Osteoblast (primary cell): ENCODE measurements around the gene EDIL3. TPM values are rescaled to one million over a fixed set of nuclear protein-coding genes. Genes with fewer than 3 reads are reported as not detected.

Experiments used
- DNase-seq: peaks from one replicate; pipeline ENCODE4 v3.0.0; 2011; ENCODE audit warnings: low spot score, mixed read lengths; ENCODE audit not compliant: insufficient read length; ENCODE audit errors: missing footprints
- H2AFZ ChIP-seq: 2 replicates; pipeline ENCODE4 v1.6.0; 2011; ENCODE audit warnings: mild to moderate bottlenecking, low read length
- H3K27ac ChIP-seq: 2 replicates; pipeline ENCODE4 v1.5.1; 2011; ENCODE audit warnings: mild to moderate bottlenecking, low read depth, low read length, moderate library complexity
- H3K27me3 ChIP-seq: 2 replicates; pipeline ENCODE4 v1.6.0; 2012; ENCODE audit warnings: mild to moderate bottlenecking, control low read depth, inconsistent platforms, low read length, moderate library complexity; ENCODE audit not compliant: insufficient read depth
- H3K36me3 ChIP-seq: 2 replicates; pipeline ENCODE4 v1.5.1; 2011; ENCODE audit warnings: mild to moderate bottlenecking, low read length, control low read depth, moderate library complexity; ENCODE audit not compliant: insufficient read depth
- H3K4me1 ChIP-seq: 2 replicates; pipeline ENCODE4 v1.5.1; 2011; ENCODE audit warnings: mild to moderate bottlenecking, low read length, control low read depth, moderate library complexity; ENCODE audit not compliant: insufficient read depth
- H3K4me2 ChIP-seq: 2 replicates; pipeline ENCODE4 v1.6.0; 2011; ENCODE audit warnings: mild to moderate bottlenecking, low read length; ENCODE audit not compliant: insufficient read depth
- H3K4me3 ChIP-seq: fragments of 200-600 bp; sonication (generic); 3 replicates; pipeline ENCODE4 v1.5.1; 2012; ENCODE audit warnings: mild to moderate bottlenecking, low read length, inconsistent platforms; ENCODE audit not compliant: insufficient read depth
- H3K79me2 ChIP-seq: 2 replicates; pipeline ENCODE4 v1.6.0; 2012; ENCODE audit warnings: mild to moderate bottlenecking, low read length, control low read depth, inconsistent platforms; ENCODE audit not compliant: insufficient read depth
- H3K9me3 ChIP-seq: 2 replicates; pipeline ENCODE4 v1.5.1; 2011; ENCODE audit warnings: low read depth, low read length, control low read depth
- H4K20me1 ChIP-seq: 2 replicates; pipeline ENCODE4 v1.6.0; 2012; ENCODE audit warnings: mild to moderate bottlenecking, low read length, control low read depth; ENCODE audit not compliant: insufficient read depth
- total RNA-seq: library from RNA; depleted of rRNA; stranded (reverse); fragments of >200 nt; gene quantifications from 2 replicates; pipeline ENCODE4 v1.2.3, GENCODE V29; 2012
- TF ChIP-seq, protein P1 (sequence below): IDR thresholded peaks from 2 replicates; pipeline ENCODE4 v1.5.1; 2011; ENCODE audit warnings: mild to moderate bottlenecking, low read depth, low read length, moderate library complexity; ENCODE audit errors: extremely low read depth

Gene EDIL3, protein sequence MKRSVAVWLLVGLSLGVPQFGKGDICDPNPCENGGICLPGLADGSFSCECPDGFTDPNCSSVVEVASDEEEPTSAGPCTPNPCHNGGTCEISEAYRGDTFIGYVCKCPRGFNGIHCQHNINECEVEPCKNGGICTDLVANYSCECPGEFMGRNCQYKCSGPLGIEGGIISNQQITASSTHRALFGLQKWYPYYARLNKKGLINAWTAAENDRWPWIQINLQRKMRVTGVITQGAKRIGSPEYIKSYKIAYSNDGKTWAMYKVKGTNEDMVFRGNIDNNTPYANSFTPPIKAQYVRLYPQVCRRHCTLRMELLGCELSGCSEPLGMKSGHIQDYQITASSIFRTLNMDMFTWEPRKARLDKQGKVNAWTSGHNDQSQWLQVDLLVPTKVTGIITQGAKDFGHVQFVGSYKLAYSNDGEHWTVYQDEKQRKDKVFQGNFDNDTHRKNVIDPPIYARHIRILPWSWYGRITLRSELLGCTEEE
- 366 and 406 TPM in 2 replicates for total RNA-seq

DNA sequence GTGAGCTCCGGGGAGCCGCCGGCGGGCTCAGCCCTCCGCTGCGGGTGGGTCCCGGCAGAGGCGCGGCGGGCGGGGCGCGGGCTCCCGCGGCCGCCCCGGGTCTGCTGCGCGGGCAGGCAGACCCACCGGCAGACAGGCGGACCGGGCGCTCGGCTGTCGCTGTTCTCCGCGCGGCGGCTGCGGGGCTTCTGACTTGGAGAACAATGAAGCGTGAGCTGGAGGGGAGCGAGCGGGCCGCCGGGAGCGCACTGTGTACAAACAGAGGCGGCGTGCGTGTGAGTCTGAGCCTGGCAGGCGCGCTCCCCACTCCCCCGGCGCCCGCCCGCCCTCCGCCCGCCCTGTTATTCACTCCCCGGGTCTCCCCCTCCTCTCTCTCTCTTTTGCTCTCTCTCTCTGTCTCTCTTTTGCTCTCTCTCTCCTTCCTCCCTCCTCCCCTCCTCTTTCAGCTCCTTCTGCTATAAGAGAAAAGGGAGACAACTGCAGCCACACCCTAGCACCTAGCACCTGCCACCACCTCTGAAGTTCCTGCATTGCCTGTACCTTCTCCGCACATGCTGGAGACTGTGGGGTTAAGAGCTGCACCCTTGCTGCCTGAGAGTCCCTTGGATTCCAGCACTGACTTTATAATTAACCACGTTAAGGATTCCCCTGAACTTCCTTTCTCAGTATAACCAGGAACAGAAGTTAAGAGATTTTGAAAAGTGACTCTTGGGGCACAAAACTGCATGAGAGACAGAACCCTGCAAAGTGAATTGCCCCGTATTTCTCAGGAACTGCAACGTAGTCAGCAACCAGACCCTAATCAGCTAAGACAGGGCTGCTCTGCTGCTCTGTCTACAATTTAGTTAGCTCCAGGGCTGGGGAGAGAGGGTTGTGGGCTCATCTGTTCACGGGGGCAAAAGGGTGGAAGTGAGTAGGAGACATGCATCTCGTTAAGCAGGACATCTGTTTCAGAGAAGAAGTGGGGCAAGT, at the start of gene EDIL3:
EDIL3 (minus strand) TSS at position 277 of the 972 bp plus-strand sequence. CDS start 506 bp downstream, outside the sequence.
- peaks cover 68% of the 10 kb centered on the region for H3K79me2 ChIP-seq
- H3K27ac ChIP-seq, result peak within 1 kb of the TSS; percentile 83
- TF ChIP-seq, protein P1, sequence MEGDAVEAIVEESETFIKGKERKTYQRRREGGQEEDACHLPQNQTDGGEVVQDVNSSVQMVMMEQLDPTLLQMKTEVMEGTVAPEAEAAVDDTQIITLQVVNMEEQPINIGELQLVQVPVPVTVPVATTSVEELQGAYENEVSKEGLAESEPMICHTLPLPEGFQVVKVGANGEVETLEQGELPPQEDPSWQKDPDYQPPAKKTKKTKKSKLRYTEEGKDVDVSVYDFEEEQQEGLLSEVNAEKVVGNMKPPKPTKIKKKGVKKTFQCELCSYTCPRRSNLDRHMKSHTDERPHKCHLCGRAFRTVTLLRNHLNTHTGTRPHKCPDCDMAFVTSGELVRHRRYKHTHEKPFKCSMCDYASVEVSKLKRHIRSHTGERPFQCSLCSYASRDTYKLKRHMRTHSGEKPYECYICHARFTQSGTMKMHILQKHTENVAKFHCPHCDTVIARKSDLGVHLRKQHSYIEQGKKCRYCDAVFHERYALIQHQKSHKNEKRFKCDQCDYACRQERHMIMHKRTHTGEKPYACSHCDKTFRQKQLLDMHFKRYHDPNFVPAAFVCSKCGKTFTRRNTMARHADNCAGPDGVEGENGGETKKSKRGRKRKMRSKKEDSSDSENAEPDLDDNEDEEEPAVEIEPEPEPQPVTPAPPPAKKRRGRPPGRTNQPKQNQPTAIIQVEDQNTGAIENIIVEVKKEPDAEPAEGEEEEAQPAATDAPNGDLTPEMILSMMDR, result no peak
- peak within 1 kb of the TSS; percentile 70 for H2AFZ ChIP-seq
- H3K27me3 ChIP-seq, result no peaks in the 10 kb centered on the region
- no peaks in the 10 kb centered on the region for H4K20me1 ChIP-seq
- H3K36me3 ChIP-seq, result peaks cover 13% of the 10 kb centered on the region
- H3K4me1 ChIP-seq, result peaks cover 31% of the 10 kb centered on the region
- no peaks in the 10 kb centered on the region for H3K9me3 ChIP-seq
- H3K4me3 ChIP-seq, result peak within 1 kb of the TSS; percentile 95
- H3K4me2 ChIP-seq, result peak within 1 kb of the TSS; percentile 97
- peak; percentile 67 for DNase-seq

GRCh38 chr5:84433461-84433860, 48.8 kb upstream of the EDIL3 start:
- Histone ChIP-seq H3K79me2 (no peaks in the 10 kb centered on the region), H3K27me3 (no peaks in the 10 kb centered on the region), H2AFZ (no peak overlapping the region), H3K9me3 (no peaks in the 10 kb centered on the region), H3K36me3 (no peaks in the 10 kb centered on the region), H3K27ac (peak overlapping the region; percentile 43), H3K4me1 (peaks cover 29% of the 10 kb centered on the region), H3K4me3 (no peak overlapping the region), H4K20me1 (no peaks in the 10 kb centered on the region), H3K4me2 (peak overlapping the region; percentile 40)
- TF ChIP-seq, protein P1, result no peak
- DNase-seq, result no peak

DNA sequence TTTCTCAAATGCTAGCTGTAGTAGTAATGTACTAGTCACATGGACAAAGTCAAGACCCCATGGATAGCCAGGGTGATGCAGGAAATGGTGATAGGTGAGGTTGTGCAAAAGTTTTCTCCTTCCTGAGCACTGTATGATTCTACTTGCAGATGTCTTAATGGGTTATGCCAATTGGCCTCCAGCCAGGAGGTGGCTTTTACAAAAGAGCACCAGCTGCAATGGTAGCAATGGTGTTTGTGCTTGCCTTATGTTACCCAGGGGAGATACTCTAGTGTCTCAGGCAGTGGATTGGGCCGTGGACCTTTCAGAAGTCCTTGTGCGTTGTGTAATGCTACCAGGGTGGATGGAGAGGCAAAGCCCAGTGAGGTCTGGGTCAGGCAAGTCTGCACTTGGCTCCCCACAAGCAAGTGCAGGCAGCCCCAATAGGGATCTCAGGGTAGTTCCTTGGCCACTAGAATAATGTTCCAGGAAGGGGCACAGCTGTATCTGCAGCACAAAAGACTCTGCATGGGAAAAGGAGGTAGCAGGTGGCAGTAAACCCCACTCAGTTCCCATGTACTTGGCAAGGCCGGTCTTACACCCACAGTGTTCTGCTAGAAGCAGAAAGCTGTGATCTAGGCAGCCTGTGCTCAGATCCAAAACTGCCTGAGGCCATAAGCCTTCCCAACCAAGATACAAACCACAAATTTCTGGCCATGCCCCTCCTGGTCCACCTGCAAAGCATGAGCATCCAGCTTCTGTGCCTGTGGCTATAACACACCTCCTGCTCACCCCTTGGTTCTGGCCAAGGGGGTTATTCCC, 46.4 kb upstream of the EDIL3 start:
- no peaks in the 10 kb centered on the region for H4K20me1 ChIP-seq
- no peak overlapping the region for H3K4me2 ChIP-seq
- H3K27me3 ChIP-seq, result no peaks in the 10 kb centered on the region
- H3K4me1 ChIP-seq, result peaks cover 10% of the 10 kb centered on the region
- DNase-seq, result no peak
- no peaks in the 10 kb centered on the region for H3K9me3 ChIP-seq
- no peak overlapping the region for H2AFZ ChIP-seq
- no peaks in the 10 kb centered on the region for H3K79me2 ChIP-seq
- no peak overlapping the region for H3K27ac ChIP-seq
- TF ChIP-seq, protein P1, result no peak
- H3K36me3 ChIP-seq, result no peaks in the 10 kb centered on the region
- no peak overlapping the region for H3K4me3 ChIP-seq
